Astrocyte of the cerebellum (primary cell): ENCODE results near the gene PLA2G2D.
"Not testable (repeated sequence)": the region's sequence is repeated elsewhere in the genome, so short reads cannot be mapped to it uniquely, and the experiment has no call there.

Experiments
- DNase-seq: peaks from one replicate; pipeline ENCODE4 v3.0.0-alpha.2; 2011; ENCODE audit warnings: low read depth
- H3K4me3 ChIP-seq: 2 replicates; pipeline ENCODE4 v1.5.1; 2011; ENCODE audit warnings: mild to moderate bottlenecking, low read depth, low read length, moderate library complexity
- in situ Hi-C: cut with HindIII; loops from 2 replicates; pipeline ENCODE4 v1.10.0; 2017; ENCODE audit warnings: low sequenced_read_pairs
- TF ChIP-seq, protein P1 (sequence below): IDR thresholded peaks from 2 replicates; pipeline ENCODE4 v1.5.1; 2012; ENCODE audit warnings: low read length, low read depth, moderate library complexity, mild to moderate bottlenecking; ENCODE audit errors: missing control alignments

The PLA2G2D gene

DNA sequence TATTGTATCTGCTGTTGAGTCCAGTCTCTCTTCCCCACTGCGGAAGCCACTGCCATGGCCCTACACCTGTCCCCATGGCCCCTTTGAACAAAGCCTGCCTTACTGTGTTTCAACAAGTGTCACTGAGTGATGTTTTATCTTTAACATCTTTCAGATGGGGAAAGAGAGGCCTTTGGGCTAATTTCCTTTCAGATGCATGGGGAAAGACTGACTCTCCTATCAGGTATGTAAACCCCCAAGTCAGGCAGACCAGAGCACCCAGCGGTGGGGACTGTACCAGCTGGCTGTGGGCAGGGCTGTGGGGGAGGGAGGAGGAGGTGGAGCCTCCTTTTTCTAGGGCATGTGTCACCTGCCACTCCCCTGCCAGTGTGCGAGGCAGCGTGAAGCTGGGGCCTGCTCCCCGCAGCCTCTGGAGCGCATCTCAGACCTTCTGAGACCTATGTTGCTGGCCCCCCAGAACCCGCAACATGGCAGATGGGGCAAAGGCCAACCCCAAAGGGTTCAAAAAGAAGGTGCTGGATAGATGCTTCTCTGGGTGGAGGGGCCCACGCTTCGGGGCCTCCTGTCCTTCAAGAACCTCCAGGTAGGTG, 19.7 kb upstream of the PLA2G2D start, which contains the start of gene PLA2G2F:
PLA2G2F (plus strand) TSS at position 363 of the 590 bp plus-strand sequence; CDS start at position 468, 105 bp downstream.
- no peak for DNase-seq
- TF ChIP-seq, protein P1, sequence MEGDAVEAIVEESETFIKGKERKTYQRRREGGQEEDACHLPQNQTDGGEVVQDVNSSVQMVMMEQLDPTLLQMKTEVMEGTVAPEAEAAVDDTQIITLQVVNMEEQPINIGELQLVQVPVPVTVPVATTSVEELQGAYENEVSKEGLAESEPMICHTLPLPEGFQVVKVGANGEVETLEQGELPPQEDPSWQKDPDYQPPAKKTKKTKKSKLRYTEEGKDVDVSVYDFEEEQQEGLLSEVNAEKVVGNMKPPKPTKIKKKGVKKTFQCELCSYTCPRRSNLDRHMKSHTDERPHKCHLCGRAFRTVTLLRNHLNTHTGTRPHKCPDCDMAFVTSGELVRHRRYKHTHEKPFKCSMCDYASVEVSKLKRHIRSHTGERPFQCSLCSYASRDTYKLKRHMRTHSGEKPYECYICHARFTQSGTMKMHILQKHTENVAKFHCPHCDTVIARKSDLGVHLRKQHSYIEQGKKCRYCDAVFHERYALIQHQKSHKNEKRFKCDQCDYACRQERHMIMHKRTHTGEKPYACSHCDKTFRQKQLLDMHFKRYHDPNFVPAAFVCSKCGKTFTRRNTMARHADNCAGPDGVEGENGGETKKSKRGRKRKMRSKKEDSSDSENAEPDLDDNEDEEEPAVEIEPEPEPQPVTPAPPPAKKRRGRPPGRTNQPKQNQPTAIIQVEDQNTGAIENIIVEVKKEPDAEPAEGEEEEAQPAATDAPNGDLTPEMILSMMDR = no peak
- in situ Hi-C loops = no loop called here

GRCh38 chr1:20138346-20138745, 19.0 kb upstream of the PLA2G2D start:
- no peak for DNase-seq
- TF ChIP-seq, protein P1 = no peak
- no peak overlapping the region for H3K4me3 ChIP-seq
- in situ Hi-C loops = no loop called here

More for the DNA sequence above, 19.7 kb upstream of the PLA2G2D start, which contains the start of gene PLA2G2F:
- no peak within 1 kb of the TSS for H3K4me3 ChIP-seq

DNA sequence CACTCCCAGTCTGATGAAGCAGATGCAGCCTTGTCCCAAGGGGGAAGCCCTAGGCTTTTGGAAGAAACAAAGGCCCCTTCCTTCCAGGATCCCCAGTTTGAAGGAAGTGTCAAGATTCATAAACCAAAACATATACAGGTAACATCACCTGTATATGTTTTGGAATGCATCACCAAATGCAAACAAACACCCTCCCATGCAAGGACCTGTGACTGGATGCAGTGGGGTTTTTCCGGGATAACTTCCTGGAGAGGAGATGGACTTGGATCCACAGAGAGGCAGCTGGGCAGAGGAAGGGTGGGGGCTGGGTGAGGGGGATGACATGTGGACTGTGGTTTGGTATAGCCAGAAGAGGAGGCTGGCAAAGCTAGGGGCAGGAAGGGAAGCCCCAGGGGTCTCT, 18.3 kb upstream of the PLA2G2D start:
- TF ChIP-seq, protein P1 = no peak
- in situ Hi-C loops = no loop called here
- DNase-seq = no peak
- H3K4me3 ChIP-seq = no peak overlapping the region

DNA sequence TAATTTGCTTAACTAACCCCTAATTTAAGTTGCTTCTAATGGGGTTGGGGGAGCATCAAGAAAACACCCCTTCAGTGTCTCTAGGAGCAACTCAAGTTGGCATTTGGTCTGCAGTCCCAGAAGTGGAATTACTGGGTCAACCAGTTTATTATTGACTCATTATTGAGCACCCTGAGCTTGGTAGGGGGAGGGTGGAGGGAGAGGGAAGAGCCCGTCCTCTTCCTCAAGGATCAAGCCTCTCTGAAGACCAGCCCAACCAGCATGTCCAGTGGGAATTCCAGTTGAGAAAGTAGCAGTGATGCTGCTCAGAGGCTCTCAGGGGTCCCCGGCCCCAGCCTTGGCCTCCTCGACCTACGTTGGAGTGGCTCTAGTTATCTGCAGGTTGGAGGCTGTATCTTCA, 17.7 kb upstream of the PLA2G2D start:
- H3K4me3 ChIP-seq = no peak overlapping the region
- DNase-seq = no peak
- TF ChIP-seq, protein P1 = no peak
- in situ Hi-C loops = no loop called here

DNA sequence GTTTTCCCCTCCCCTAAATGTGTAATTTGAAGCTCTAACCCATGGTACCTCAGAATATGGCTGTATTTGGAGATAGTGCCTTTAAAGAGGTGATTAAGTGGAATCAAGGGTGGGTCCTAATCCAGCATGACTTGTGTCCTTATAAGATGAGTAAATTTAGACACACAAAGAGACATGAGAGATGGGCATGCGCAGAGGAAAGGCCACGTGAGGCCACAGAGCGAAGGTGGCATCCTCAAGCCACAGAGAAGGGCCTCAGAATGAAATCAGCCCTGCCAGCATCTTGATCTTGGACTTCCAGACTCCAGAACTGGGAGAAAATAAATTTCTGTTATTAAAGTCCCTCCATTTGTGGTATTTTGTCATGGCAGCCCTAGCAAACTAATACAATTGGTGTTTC, 16.9 kb upstream of the PLA2G2D start:
- no peak for DNase-seq
- TF ChIP-seq, protein P1 = no peak
- H3K4me3 ChIP-seq = no peak overlapping the region
- in situ Hi-C loops = no loop called here

- no peak for DNase-seq
- in situ Hi-C loops = no loop called here
- TF ChIP-seq, protein P1 = no peak
- no peak overlapping the region for H3K4me3 ChIP-seq
These were observed 15.7 kb upstream of the PLA2G2D start for GRCh38 chr1:20134995-20135394.

- in situ Hi-C loops, H3K4me3 ChIP-seq, DNase-seq: not testable (repeated sequence)
These were observed 11.2 kb upstream of the PLA2G2D start for GRCh38 chr1:20130518-20130917.
